Naive thymus-derived CD4-positive, alpha-beta T cell (primary cell): ENCODE measurements around the gene SPTAN1. TPM values are rescaled to one million over a fixed set of nuclear protein-coding genes. Genes with fewer than 3 reads are reported as not detected.

Experiments
- ATAC-seq: fragments of 150-1000 bp; cut with Tn5 transposase; 2 replicates; pipeline ENCODE4 v1.10.0; 2021; ENCODE audit warnings: mild to moderate bottlenecking, moderate library complexity
- CTCF ChIA-PET: fragments of 350-600 bp; sonication (Branson Sonifier 250); formaldehyde crosslinking; loops from one replicate; lab custom pipeline; 2021; ENCODE audit warnings: antibody characterized with exemption; lab: Charles Lee
- POLR2A ChIA-PET: fragments of 350-600 bp; sonication (Branson Sonifier 250); formaldehyde crosslinking; loops from one replicate; lab custom pipeline; 2021; ENCODE audit warnings: antibody characterized with exemption, inconsistent platforms; lab: Charles Lee
- DNase-seq, 9 donors: peaks; one replicate each; pipeline versions ENCODE4 v3.0.0 to v3.0.0-alpha.2; 2020 to 2022; ENCODE audit warnings: mixed read lengths in 1 of 9
- H3K27ac ChIP-seq: one replicate; pipeline ENCODE4 v1.7.0; 2013; ENCODE audit warnings: mild to moderate bottlenecking, low read depth, low read length, moderate library complexity
- H3K27me3 ChIP-seq, 2 donors: one replicate each; pipeline ENCODE4 v1.7.0; 2013; ENCODE audit warnings: low read length in 2 of 2, mild to moderate bottlenecking in 2 of 2, moderate library complexity in 2 of 2; ENCODE audit not compliant: control insufficient read depth in 2 of 2, insufficient read depth in 2 of 2
- H3K36me3 ChIP-seq, 3 experiments: 1 replicate in 2 of 3; 2 replicates in 1 of 3; pipeline ENCODE4 v1.7.0; 2013; ENCODE audit warnings: low read length in 3 of 3, mild to moderate bottlenecking in 3 of 3, moderate library complexity in 1 of 3; ENCODE audit not compliant: insufficient read depth in 3 of 3, control insufficient read depth in 2 of 3
- H3K4me1 ChIP-seq, 2 donors: one replicate each; pipeline ENCODE4 v1.7.0; 2013; ENCODE audit warnings: low read length in 2 of 2, mild to moderate bottlenecking in 2 of 2, moderate library complexity in 1 of 2; ENCODE audit not compliant: control insufficient read depth in 2 of 2, insufficient read depth in 2 of 2
- H3K4me3 ChIP-seq: 2 replicates; pipeline ENCODE4 v1.7.0; 2013; ENCODE audit warnings: mild to moderate bottlenecking, low read length
- H3K9me3 ChIP-seq, 3 experiments: 1 replicate in 2 of 3; 2 replicates in 1 of 3; pipeline ENCODE4 v1.7.0; 2013; ENCODE audit warnings: low read length in 3 of 3; ENCODE audit not compliant: control insufficient read depth in 2 of 3
- H3K27ac Mint-ChIP-seq, 9 donors: one replicate each; pipeline ENCODE4 v1.8.0; 2020 to 2022; ENCODE audit warnings: mixed read lengths in 9 of 9, mild to moderate bottlenecking in 8 of 9, moderate library complexity in 5 of 9, inconsistent platforms in 2 of 9
- H3K27me3 Mint-ChIP-seq, 5 donors: one replicate each; pipeline ENCODE4 v1.8.0; 2021 to 2022; ENCODE audit warnings: mixed read lengths in 5 of 5, mild to moderate bottlenecking in 1 of 5
- H3K36me3 Mint-ChIP-seq, 5 donors: one replicate each; pipeline ENCODE4 v1.8.0; 2020 to 2022; ENCODE audit warnings: mixed read lengths in 5 of 5, mild to moderate bottlenecking in 3 of 5, inconsistent platforms in 1 of 5
- H3K4me1 Mint-ChIP-seq, 7 donors: one replicate each; pipeline ENCODE4 v1.8.0; 2020 to 2022; ENCODE audit warnings: mixed read lengths in 7 of 7, mild to moderate bottlenecking in 3 of 7, inconsistent platforms in 1 of 7
- H3K4me3 Mint-ChIP-seq, 10 donors: one replicate each; pipeline ENCODE4 v1.8.0; 2020 to 2022; ENCODE audit warnings: mild to moderate bottlenecking in 10 of 10, mixed read lengths in 10 of 10, moderate library complexity in 6 of 10, inconsistent platforms in 2 of 10
- H3K9me3 Mint-ChIP-seq, 11 donors: one replicate each; pipeline ENCODE4 v1.8.0; 2020 to 2022; ENCODE audit warnings: mixed read lengths in 11 of 11, mild to moderate bottlenecking in 4 of 11, inconsistent platforms in 1 of 11, moderate library complexity in 1 of 11
- intact Hi-C, 2 donors: fragments of 100-400 bp; cut with micrococcal nuclease; formaldehyde crosslinking; loops; one replicate each; pipeline ENCODE4 v1.15.1; 2023
- polyA plus RNA-seq, 2 donors: library from polyadenylated mRNA; unstranded; fragments of 300-500 nt; fragmentation: Illumina TruSeq; gene quantifications; one replicate each; pipeline ENCODE4 v1.2.3, GENCODE V29; 2021
- total RNA-seq, 6 experiments: library from RNA in 5 of 6; stranded (reverse) in 5 of 6; gene quantifications; 1 replicate in 5 of 6; 2 replicates in 1 of 6; pipeline ENCODE4 v1.2.3 and lab custom pipeline; 2021 to 2026

SPTAN1 gene
- total and polyA plus RNA-seq, 7 experiments from 2014 or later = 46.6 to 433 (median 365) TPM

GRCh38 chr9:128550770-128551656 lies 1.4 kb upstream of the SPTAN1 start:
- intact Hi-C loops = loop anchor here (5.0 kb wide), 5 partner anchors 36 to 351 kb away; partner anchors contain the start of genes COQ4 (in 1 of the 2), SET (in 1 of the 2) and TRUB2 (in 1 of the 2)
- H3K4me1 Mint-ChIP-seq = peaks cover 8 to 34% (median 26%) of the 10 kb centered on the region in 7 donors
- no peak for ATAC-seq
- POLR2A ChIA-PET = interaction anchor here (0.6 to 5.3 kb wide), 22 partner anchors 8 to 1186 kb away, joined by 3 to 53 read pairs (median 4); partner anchors contain the start of genes GLE1, ODF2, SET and URM1
- Histone ChIP-seq H3K9me3 (no peaks in the 10 kb centered on the region), H3K4me3 (peak overlapping the region; percentile 84), H3K27me3 (no peaks in the 10 kb centered on the region), H3K27ac (peak overlapping the region; percentile 94), H3K36me3 (no peaks in the 10 kb centered on the region), H3K4me1 (peaks cover 33 to 34% of the 10 kb centered on the region in 2 donors)
- CTCF ChIA-PET = interaction anchor here (0.5 kb wide), 1 partner anchor 141 kb away, joined by 3 read pairs; no protein-coding TSS in a partner anchor
- H3K27me3 Mint-ChIP-seq = no peaks in the 10 kb centered on the region
- no peaks in the 10 kb centered on the region for H3K9me3 Mint-ChIP-seq
- DNase-seq = peak in 2 of 9 donors; percentile 8 to 23
- no peaks in the 10 kb centered on the region for H3K36me3 Mint-ChIP-seq
- H3K4me3 Mint-ChIP-seq = peak overlapping the region in 8 of 10 donors; percentile 56 to 94 (median 90)
- peak overlapping the region; percentile 92 to 98 (median 97) for H3K27ac Mint-ChIP-seq

GRCh38 chr9:128551657-128552152 lies 682 bp upstream of the SPTAN1 start:
- Histone ChIP-seq H3K27ac (peak overlapping the region; percentile 94), H3K36me3 (no peaks in the 10 kb centered on the region), H3K4me3 (peak overlapping the region; percentile 84), H3K27me3 (no peaks in the 10 kb centered on the region), H3K9me3 (no peaks in the 10 kb centered on the region), H3K4me1 (peaks cover 39 to 40% of the 10 kb centered on the region in 2 donors)
- intact Hi-C loops = loop anchor here (1.0 to 5.0 kb wide), 20 partner anchors 35 to 396 kb away; partner anchors contain the start of genes COQ4 (in 2 of the 2), GLE1 (in 2 of the 2), ODF2 (in 2 of the 2) and SET (in 2 of the 2)
- Mint-ChIP-seq H3K27ac (peak overlapping the region; percentile 92 to 98 (median 97)), H3K36me3 (no peaks in the 10 kb centered on the region), H3K4me1 (peaks cover 9 to 34% (median 30%) of the 10 kb centered on the region in 7 donors), H3K9me3 (no peaks in the 10 kb centered on the region), H3K4me3 (peak overlapping the region in 7 of 10 donors; percentile 85 to 94 (median 92)), H3K27me3 (no peaks in the 10 kb centered on the region)
- POLR2A ChIA-PET = interaction anchor here (0.6 to 5.3 kb wide), 18 partner anchors 7 to 1186 kb away, joined by 3 to 53 read pairs (median 6); partner anchors contain the start of genes GLE1, KYAT1, LRRC8A and ODF2
- CTCF ChIA-PET = no interaction called here
- ATAC-seq (no peak), DNase-seq (no peak)

- H3K4me1 ChIP-seq = peaks cover 44 to 47% of the 10 kb centered on the region in 2 donors
- Mint-ChIP-seq H3K27ac (no peak overlapping the region), H3K27me3 (no peaks in the 10 kb centered on the region), H3K9me3 (no peaks in the 10 kb centered on the region), H3K36me3 (no peaks in the 10 kb centered on the region), H3K4me1 (peaks cover 20 to 41% (median 35%) of the 10 kb centered on the region in 7 donors), H3K4me3 (peak overlapping the region in 1 of 10 donors; percentile 85)
- intact Hi-C loops = loop anchor here (1.0 to 5.0 kb wide), 20 partner anchors 34 to 394 kb away; partner anchors contain the start of genes COQ4 (in 2 of the 2), GLE1 (in 2 of the 2), ODF2 (in 2 of the 2) and SET (in 2 of the 2)
- DNase-seq (peak in 3 of 9 donors; percentile 30 to 79 (median 36)), ATAC-seq (peak; percentile 18)
- ChIA-PET POLR2A (interaction anchor here (0.6 to 5.3 kb wide), 28 partner anchors 8 to 528 kb away, joined by 3 to 53 read pairs (median 5); partner anchors contain the start of genes BBLN, DOLPP1, ENDOG and GLE1), CTCF (interaction anchor here (0.7 to 1.7 kb wide), 3 partner anchors 9 to 483 kb away, joined by 3 read pairs; partner anchors contain the start of genes ENDOG and MIGA2)
- no peaks in the 10 kb centered on the region for H3K27me3 ChIP-seq
- peak overlapping the region; percentile 71 for H3K4me3 ChIP-seq
- peak overlapping the region; percentile 94 for H3K27ac ChIP-seq
- H3K36me3 ChIP-seq = no peaks in the 10 kb centered on the region
- no peaks in the 10 kb centered on the region for H3K9me3 ChIP-seq
Measured at GRCh38 chr9:128552744-128553440, 505 bp downstream of the SPTAN1 start.

GRCh38 chr9:128553728-128554127 lies 1.3 kb downstream of the SPTAN1 start:
- ATAC-seq = no peak
- H3K4me3 Mint-ChIP-seq = no peak overlapping the region
- ChIA-PET POLR2A (interaction anchor here (0.6 to 5.3 kb wide), 20 partner anchors 9 to 394 kb away, joined by 3 to 53 read pairs (median 5); partner anchors contain the start of genes BBLN, GLE1, SET and URM1), CTCF (interaction anchor here (0.8 to 1.7 kb wide), 2 partner anchors 264 to 483 kb away, joined by 3 read pairs; partner anchors contain the start of genes ENDOG and MIGA2)
- H3K36me3 Mint-ChIP-seq = no peaks in the 10 kb centered on the region
- H3K27ac Mint-ChIP-seq = no peak overlapping the region
- no peaks in the 10 kb centered on the region for H3K9me3 ChIP-seq
- H3K27ac ChIP-seq = peak overlapping the region; percentile 94
- H3K4me1 ChIP-seq = peaks cover 48 to 52% of the 10 kb centered on the region in 2 donors
- H3K4me3 ChIP-seq = peak overlapping the region; percentile 71
- H3K9me3 Mint-ChIP-seq = no peaks in the 10 kb centered on the region
- peaks cover 29 to 45% (median 39%) of the 10 kb centered on the region in 7 donors for H3K4me1 Mint-ChIP-seq
- H3K27me3 Mint-ChIP-seq = no peaks in the 10 kb centered on the region
- intact Hi-C loops = loop anchor here (2.0 to 5.0 kb wide), 10 partner anchors 33 to 349 kb away; partner anchors contain the start of genes COQ4 (in 1 of the 2), GLE1 (in 1 of the 2), SET (in 1 of the 2) and TBC1D13 (in 1 of the 2)
- H3K36me3 ChIP-seq = no peaks in the 10 kb centered on the region
- no peaks in the 10 kb centered on the region for H3K27me3 ChIP-seq
- DNase-seq = no peak

- no peaks in the 10 kb centered on the region for H3K27me3 ChIP-seq
- H3K27ac ChIP-seq = peak overlapping the region; percentile 94
- Mint-ChIP-seq H3K27ac (no peak overlapping the region), H3K27me3 (no peaks in the 10 kb centered on the region), H3K4me1 (peaks cover 34 to 51% (median 42%) of the 10 kb centered on the region in 7 donors), H3K9me3 (no peaks in the 10 kb centered on the region), H3K36me3 (no peaks in the 10 kb centered on the region), H3K4me3 (no peak overlapping the region)
- peak overlapping the region; percentile 71 for H3K4me3 ChIP-seq
- H3K36me3 ChIP-seq = no peaks in the 10 kb centered on the region
- no peaks in the 10 kb centered on the region for H3K9me3 ChIP-seq
- CTCF ChIA-PET = no interaction called here
- DNase-seq (peak in 1 of 9 donors; percentile 9), ATAC-seq (no peak)
- peaks cover 54 to 56% of the 10 kb centered on the region in 2 donors for H3K4me1 ChIP-seq
- intact Hi-C loops = loop anchor here (5.0 kb wide), 5 partner anchors 33 to 348 kb away; partner anchors contain the start of genes COQ4 (in 1 of the 2), SET (in 1 of the 2) and TRUB2 (in 1 of the 2)
- POLR2A ChIA-PET = interaction anchor here (0.6 to 5.3 kb wide), 13 partner anchors 9 to 474 kb away, joined by 3 to 53 read pairs (median 4); partner anchors contain the start of genes GLE1, SET, SH3GLB2 and ZDHHC12
Measured at GRCh38 chr9:128554155-128554862, 1.9 kb downstream of the SPTAN1 start.
